GM10266 (cell line): ENCODE results near the gene IPO11.
"Not testable (repeated sequence)": the region's sequence is repeated elsewhere in the genome, so short reads cannot be mapped to it uniquely, and the experiment has no call there.

Source experiments
- DNase-seq: peaks from one replicate; pipeline ENCODE4 v3.0.0; 2012; ENCODE audit errors: extremely low spot score
- TF ChIP-seq, protein P1 (sequence below): IDR thresholded peaks from 2 replicates; pipeline ENCODE4 v1.5.1; 2012; ENCODE audit warnings: mild to moderate bottlenecking, low read depth; ENCODE audit not compliant: control insufficient read depth, insufficient read depth; ENCODE audit errors: missing control alignments

IPO11 gene

GRCh38 chr5:62496876-62497275 lies 84.3 kb downstream of the IPO11 start:
- no peak for DNase-seq
- TF ChIP-seq, protein P1, sequence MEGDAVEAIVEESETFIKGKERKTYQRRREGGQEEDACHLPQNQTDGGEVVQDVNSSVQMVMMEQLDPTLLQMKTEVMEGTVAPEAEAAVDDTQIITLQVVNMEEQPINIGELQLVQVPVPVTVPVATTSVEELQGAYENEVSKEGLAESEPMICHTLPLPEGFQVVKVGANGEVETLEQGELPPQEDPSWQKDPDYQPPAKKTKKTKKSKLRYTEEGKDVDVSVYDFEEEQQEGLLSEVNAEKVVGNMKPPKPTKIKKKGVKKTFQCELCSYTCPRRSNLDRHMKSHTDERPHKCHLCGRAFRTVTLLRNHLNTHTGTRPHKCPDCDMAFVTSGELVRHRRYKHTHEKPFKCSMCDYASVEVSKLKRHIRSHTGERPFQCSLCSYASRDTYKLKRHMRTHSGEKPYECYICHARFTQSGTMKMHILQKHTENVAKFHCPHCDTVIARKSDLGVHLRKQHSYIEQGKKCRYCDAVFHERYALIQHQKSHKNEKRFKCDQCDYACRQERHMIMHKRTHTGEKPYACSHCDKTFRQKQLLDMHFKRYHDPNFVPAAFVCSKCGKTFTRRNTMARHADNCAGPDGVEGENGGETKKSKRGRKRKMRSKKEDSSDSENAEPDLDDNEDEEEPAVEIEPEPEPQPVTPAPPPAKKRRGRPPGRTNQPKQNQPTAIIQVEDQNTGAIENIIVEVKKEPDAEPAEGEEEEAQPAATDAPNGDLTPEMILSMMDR: no peak

DNA sequence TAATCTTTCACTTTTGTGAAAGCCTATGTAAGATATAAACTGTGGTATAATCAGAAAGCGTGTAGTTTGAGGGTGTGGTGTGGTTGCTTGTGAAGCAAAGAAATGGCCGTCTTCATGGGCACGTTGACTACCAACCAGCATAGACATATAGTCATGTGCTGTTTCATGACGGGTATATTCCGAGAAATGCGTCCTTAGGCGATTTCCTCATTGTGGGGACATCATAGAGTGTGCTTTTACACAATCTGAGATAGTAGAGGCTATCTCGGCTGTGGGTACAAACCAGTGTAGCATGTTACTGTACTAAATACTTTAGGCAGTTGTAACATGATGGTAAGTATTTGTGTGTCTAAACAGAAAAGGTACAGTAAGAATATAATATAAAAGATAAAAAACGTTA lies 86.4 kb downstream of the IPO11 start:
- TF ChIP-seq, protein P1: no peak
- no peak for DNase-seq

DNA sequence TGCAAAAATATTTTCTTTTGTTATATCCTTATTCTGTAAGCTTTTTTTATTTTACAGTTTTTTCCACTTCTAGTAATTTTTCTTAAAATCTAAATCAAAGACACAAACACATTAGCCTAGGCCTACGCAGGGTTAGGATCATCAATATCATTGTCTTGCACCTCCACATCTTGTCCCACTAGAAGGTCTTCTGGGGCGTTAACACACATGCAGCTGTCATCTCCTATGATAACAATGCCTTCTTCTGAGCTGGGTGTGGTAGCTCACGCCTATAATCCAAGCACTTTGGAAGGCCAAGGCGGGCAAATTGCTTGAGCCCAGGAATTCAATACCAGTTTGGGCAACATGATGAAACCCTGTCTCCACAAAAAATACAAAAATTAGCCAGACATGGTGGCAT lies 87.2 kb downstream of the IPO11 start:
- no peak for DNase-seq
- TF ChIP-seq, protein P1: no peak

- no peak for DNase-seq
- TF ChIP-seq, protein P1: no peak
Observed at GRCh38 chr5:62502456-62503101, 90.0 kb downstream of the IPO11 start.

DNA sequence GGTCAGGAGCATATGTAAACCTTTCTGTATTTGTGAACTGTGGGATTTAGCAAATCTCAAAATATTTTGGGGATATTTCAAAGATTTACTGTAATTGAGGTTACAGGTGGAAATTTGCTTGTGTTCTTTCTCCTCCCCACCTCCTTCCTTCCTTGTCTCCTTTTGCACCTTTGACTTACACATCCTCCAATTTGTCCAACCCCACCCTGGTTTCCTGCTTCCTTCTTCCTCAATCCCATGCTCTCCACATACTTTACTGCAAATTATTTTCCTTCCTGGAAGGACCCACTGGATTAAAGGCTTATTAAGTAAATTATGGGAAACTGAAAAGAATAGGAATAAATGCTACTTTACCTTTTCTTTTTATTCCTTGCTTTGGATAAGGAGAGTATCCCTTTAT lies 91.6 kb downstream of the IPO11 start:
- DNase-seq: no peak
- TF ChIP-seq, protein P1: no peak

DNA sequence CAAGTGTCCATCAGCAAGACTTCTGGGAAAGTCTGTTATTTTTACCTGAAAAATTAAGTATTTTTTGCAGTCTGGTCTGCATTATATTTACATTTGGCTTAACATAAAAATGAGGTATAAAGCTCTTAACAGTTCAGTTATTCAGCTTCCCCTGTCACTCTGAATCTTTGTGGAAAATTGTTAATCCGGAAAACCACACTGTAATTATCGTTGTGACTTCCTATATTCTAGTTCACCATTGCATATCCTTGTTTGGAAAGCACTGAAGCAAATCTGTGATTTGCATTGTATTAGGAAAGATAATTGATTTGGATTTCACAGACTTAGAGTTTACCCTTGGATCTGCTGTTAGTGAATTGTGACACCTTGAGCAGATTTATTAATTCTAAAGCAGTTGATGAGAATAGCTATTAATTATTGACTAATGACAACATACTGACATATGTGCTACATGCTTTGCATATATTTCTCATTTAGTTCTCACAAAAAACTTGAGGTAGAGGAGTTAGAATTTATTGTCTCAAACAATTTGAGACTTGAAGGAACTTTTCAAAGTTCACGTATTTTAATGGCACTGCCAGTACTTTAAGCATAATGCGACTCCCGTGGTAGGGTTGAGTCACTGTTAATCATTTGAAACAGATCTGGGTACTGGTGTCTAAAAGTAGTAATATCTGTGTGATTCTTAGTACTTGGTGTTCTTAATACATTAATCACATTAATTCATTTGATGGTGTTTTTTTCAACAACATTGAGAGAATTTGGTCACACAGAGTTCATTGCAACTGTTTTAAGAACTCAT lies 94.3 kb downstream of the IPO11 start:
- TF ChIP-seq, protein P1: no peak
- DNase-seq: no peak

DNA sequence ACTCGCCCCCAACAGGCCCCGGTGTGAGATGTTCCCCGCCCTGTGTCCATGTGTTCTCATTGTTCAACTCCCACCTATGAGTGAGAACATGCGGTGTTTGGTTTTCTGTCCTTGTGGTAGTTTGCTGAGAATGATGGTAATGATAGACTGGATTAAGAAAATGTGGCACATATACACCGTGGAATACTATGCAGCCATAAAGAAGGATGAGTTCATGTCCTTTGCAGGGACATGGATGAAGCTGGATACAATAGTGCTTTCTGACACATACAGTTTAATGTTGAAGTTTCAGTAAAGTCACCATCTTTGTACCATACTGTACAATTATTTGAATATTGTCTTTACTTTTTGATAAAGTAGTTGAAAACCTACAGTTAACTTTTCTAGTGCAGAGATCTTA lies 96.2 kb downstream of the IPO11 start:
- not testable (repeated sequence) for DNase-seq
